ENCODE measurements around the gene ATP6V1G2.

ATP6V1G2 gene

DNA sequence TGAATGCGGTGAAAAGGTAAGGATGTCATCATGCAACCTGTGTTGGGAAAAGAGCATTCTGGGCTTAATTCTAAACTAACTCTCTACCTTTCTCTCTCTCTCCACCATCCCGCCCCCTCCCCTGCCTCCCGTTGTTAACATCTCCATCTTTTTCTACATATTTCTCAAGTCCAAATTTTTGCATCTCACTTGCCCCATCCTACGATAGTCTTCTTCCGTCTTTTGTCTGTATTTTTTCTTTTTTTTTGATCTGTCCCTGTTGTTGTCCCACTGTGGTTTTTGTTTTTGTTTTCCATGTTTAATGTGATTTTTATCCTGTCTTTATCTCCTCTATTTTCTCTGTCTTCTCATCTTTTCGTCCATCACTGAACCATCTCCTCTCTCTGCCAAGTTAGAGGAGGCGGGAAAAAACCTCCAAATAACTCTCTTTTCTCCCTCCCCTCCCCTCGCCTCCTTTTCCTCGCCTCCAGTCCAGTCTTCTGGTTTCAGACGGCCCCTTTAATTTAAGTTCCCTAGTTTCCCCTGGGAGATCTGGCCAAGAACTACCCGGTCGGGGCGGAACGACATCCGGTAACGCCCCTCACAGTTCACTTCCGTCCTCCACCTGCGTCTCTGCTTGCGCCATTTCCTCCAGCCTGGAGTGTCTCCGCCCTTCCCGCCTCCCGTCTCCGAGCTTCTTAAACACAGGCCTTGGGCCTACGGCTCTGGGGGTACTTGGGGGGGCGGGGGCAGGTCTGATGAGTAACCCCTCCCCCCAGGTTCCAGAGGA is 734 bp upstream of the ATP6V1G2 start, which contains the start of gene NFKBIL1:
TSS of gene NFKBIL1 (plus strand) at position 651 of the 769 bp plus-strand sequence. CDS start at position 738, 87 bp downstream.
- DNase-seq: peak; percentile 98

DNA sequence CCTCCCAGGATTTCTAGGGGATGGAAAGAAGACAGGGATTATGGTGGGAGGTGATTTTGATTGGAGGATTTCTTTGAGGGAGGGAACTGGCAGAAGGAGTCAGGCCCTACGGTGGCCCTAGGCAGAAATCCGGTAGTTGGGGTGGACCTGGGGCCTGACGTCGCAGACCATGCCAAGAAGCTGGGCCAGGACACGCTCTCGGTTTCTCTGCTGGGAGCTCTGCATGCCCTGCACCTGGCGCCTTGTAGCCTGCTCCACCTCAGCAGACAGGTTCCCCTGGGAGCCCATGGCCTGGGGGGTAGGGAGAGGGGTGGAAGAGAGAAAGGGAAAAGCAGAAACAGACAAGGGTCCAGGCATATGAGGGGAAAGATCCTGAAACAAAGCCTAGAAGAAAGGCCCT is 1.1 kb downstream of the ATP6V1G2 start:
- no peak for DNase-seq

DNA sequence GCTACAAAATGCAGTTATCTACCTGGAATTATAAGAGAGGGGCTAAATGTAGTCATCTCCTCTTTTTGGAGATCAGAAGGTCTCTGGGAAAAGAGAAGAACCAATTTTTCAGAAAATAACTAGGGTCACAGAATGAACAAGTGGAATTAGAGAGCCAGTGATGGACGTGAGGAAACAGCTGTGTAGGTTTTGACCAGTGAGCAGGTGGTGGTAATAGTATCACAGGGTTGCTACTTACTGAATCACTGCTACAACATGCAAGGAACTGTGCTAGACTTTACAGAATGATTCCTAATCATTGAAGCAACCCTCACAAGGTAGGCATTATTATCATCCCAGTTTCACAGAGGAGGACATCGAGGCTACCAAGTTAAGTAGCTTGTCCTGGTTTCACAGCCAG is 1.7 kb downstream of the ATP6V1G2 start:
- DNase-seq: no peak

DNA sequence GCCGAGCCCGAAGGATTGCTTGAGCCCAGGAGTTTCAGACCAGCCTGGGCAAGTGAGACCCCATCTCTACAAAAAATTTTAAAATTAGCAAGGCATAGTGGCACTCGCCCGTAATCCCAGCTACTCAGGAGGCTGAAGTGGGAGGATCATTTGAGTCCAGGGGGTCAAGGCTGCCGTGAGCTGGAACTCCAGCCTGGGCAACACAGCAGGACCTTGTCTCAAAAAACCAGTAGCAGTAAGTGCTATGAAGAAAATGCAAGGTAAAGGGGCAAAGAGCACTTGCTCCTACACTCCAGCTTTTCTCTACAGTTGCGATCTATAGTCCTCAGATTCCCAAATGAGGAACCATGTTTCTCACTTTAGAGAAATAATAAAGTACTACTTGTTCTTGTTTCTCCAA is 2.8 kb downstream of the ATP6V1G2 start:
- no peak for DNase-seq

DNA sequence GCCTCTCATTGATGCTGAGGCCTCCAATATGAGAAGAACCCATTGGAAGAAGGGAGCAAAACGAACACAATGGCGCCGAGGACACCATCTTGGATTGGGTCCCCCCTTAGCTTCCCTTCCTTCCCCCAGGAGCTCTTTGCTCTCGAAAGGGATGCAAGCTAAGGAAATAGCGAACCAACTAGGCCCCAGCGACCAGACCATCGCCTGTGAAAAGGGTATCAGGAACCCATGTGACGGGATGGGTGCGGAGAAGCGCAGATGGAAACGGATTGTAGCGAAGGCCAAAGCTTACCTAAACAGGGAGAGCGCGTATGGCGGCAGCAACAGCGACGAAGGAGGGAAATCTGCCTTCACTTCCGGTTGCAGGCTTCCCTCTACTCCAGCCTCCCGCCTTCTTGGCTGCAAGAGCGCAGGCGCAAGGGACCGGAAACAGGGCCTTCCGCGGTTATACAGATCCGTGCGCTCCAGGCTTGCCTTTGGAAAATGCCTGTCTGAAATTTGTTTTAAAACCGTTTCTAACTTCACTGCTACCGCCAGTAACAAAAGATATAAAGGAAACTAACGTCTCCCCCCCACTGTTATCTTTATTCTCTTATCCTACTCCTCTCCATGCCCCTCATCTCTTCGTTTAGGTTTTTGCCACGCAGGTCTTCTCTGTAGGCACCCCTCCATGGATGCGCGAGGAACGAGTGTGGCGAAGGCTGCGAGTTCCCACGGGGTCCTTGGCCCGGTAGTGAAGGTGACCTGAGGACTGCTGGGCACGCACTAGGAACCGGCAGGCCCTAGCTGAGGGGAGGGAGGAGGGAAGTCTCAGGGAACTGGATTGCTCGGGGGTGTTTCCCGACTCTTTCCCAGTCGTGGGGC is 4.5 kb downstream of the ATP6V1G2 start, which contains the start of gene DDX39B:
TSS of gene DDX39B (minus strand) at position 346 of the 864 bp plus-strand sequence. CDS start 1,471 bp downstream, outside the sequence.
- DNase-seq: peak; percentile 98

DNA sequence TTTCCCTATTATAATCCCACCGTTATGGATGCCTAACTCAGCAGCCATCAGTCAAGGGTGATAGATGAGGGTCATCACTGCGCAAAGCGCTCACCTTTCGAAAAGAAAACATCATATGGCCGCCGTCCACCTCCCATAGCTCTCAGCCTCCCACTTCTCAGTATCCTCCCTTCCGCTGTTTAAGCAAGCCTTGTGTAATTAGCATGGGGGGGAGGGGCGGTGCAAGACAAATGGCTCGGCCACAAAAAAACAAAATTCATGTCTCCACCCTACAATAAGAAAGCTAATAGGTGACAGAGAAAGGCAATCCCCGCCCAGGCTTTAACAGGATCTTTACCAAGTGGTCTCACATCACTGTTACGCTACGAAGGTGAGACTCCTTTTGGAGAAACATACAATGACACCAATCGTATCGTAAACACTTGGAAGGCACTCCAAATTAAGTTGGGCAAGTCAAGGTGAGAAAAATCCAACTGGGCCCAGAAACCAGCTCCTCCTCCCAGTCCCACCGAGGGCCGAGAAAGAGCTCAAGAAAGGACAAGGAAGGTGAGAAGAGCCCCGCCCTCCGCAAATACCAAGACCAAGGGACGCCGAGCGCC is 5.2 kb downstream of the ATP6V1G2 start:
- DNase-seq: peak; percentile 56

DNA sequence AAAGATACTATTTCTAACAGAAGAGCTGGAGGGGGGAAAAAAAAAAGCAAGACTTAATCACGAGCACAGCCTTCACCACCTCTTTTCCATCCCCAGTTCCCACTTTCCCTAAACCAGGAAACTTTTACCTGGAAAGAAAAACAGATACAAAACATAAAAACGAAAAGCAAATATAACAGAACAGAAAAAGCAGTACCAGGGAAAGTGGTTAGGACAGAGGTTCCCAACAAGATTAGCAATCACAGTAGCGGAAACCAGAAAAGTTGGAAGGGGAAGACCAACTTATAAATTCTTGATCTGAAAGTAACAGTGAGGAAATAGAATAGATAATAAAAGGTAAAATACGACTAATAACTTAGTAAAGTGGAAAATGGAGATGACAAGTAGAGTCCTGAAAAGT is 5.8 kb downstream of the ATP6V1G2 start:
- no peak for DNase-seq

DNA sequence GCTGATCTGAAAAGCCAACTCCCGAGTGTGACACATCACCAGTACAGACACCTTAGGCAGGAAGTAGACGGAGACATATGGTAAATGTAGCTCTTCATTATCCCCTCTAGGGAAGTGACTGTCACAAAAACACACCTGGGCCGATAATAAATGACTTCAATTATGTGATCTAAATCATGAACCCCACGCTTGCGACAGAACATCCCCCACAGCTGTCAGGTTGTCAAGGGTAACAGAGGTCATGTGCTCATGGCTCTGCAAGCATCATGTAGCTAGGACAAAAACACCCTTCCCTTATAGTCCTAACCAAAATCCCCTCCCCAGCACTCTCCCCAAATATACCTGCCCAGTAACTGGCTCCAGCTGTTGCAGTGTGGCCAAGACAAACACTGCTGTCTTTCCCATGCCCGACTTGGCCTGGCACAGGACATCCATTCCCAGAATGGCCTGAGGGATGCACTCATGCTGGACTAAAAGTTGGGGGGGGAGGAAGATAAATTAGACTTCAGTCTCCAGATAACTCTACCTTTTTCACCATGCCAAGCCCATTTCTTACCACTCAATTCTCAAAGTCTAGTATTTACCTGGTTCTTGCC is 7.5 kb downstream of the ATP6V1G2 start:
- DNase-seq: no peak

DNA sequence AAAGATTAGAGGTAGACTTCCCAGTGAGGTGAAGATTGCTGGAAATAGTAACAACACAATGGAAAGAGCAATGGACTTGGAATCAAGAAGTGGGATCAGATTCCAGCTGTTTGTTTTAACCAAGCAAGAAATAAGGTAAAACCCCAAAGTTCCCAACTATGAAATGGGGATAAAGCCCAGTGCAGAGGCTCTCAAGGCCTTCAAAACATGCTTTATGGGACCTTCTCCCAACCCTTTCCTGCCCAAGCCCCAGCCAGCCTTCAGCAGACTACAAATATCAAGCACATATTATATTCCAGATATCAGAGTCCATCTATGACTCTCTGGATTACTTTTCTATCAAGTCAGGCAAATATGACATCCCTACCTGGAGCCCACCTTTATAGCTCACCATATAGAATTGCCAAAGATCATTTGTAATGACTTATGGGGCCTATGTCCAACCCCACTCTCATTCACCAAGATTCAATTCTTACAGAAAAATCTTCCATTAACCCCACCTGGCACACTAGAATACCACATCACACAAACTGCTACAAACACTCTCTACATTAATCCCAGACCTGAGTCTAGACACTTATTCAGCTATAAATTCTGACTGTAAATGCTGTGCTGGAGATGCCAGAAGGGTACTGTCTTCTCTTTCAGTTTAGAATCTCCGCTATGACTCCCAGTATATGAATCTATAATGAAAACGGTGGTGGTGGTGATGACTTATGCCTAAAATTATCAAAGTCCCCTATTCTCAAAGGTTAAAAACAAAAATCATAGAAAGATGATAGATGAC is 10.7 kb downstream of the ATP6V1G2 start:
- DNase-seq: no peak

DNA sequence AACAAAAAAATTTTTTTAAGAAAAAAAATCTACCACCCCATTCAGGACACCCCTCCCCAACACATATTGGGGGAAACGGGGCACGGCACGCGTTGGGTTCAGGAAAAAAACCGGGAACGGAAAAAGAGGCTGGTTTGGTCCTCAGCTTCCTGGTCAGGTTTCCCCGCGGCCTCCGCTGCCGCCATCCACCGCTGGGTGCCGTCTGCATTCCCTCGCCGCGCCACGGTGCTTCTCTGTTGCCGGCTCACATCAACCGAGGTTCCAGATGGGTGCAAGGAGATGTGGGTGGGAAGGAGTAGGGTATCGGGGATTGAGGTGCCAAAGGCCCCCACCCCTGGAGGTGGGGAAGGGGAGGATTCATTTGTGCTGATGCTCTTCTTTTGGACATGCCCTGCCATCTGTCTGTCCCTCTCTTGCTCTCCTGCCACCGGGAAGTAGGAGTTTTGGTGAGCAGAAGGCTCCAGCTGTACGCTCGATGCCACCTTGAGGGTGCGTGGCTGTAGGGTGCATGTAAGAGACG is 11.8 kb downstream of the ATP6V1G2 start:
- DNase-seq: no peak

DNA sequence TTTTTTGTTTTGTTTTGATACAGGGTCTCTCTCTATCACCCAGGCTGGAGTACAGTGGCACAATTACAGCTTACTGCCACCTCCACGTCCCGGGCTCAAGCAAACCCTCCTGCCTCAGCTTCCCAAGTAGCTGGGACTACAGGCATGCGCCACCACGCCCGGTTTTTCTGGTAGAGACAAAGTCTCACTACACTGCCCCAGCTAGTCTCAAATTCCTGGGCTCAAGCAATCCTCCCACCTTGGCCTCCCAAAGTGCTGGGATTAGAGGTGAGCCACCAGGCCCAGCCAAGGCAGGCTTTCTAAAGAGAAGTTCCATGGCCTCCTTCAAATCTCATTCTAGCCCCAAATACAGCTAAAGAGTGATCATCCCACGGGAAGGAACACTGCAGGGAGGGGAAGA is 12.4 kb downstream of the ATP6V1G2 start:
- DNase-seq: no peak

DNA sequence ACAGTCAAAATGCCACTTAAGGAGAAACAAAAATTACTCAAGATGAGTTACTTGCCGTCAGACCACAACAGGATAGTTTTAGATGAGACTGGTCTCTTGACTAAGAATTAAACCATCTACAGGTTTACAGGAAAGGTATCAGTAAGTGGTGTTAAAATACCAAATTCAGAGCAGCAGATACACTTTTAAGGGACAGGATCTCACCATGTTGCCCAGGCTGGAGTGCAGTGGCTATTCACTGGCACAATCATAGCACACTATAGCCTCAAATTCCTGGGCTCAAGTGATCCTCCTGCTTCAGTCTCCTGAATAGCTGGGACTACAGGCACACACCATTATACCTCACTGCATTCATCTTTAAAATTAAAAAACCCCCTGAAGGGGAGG is 13.0 kb downstream of the ATP6V1G2 start:
- no peak for DNase-seq

DNA sequence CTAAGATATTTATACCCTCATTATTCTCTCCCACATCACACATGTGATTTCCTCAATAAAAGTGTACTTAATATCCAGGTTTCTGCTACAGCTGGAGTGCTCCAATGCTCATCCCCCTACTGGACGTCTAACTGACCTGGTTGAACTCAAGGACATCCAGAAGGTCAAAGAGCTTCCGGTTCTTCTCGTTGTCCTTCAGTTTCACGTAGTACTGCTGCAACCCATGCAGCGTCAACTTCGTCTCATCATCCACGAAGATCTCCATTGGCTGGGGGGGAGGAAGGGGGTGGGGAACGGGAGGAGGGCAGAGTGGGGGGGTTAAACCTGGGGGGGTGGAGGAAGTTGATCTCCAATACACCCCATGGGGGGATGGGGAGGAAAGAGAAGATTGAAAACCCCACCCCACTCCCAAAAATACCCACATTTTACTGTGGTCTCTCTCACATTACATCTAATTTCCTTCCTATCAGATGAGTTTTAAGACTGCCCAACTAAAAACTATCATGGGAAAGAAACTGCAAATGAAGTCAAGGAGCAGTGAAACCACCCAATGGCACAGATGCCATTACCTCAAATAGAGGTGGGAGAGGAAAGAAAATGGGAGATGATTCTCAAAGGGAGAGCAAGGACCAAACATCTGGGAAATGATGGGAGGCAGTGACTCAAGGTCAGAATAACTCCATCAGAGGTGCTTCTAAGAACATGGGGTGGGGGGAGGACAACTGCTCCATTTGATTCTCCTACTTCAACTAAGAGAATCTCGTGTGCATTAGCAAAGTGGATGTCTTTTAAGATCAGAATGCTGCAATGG is 13.6 kb downstream of the ATP6V1G2 start:
- no peak for DNase-seq

DNA sequence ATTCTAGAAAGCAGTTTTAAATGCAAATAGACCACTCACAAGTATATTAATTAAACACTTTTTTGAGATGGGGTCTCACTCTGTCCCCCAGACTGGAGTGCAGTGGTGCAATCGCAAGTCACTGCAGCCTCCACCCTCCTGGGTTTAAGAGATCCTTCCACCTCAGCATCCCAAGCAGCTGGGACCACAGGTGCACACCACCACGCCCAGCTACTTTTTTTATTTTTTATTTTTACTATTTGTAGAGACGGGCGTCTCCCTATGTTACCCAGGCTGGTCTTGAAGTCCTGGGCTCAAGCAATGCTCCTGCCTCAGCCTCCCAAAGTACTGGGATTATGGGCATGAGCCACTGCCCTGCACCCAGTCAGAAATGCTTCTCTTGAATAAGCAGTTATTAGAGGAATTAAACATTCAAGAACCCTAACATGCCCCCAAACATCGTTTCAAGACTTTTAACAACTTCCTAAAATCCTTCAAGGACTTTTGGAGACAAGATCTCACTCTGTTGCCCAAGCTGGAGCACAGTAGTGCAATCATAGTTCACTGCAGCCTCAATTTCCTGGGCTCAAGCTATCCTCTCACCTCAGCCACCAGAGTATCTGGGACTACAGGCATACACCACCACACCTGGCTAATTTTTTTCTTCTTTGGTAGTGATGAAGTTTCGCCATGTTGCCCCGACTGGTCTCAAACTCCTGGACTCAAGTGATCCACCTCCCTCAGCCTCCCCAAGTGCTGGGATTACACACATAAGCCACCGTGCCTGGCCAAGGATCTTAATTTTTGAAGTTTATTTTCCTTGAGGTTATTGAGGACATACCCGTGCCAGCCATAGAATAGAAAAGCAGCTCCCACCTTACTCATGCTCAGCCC is 14.4 kb downstream of the ATP6V1G2 start:
- no peak for DNase-seq

DNA sequence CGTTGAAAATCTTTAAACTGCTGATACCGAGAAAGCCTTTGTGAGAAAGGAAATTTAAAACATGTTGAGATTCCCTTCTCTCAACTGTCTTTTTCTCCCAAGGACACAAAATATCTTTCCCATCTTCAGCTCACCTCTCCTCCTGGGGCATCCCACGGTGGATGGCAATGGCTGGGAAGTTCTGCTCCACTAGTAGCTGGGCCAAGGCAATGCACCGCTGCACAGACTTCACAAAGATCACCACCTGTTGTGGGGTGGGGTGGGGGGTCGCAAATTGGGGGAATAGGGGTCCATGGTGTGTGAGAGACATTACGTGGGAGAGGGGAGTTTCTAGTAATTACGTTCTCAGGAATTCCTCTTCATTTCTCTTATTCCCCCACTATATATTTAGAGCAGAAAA is 15.2 kb downstream of the ATP6V1G2 start:
- no peak for DNase-seq

DNA sequence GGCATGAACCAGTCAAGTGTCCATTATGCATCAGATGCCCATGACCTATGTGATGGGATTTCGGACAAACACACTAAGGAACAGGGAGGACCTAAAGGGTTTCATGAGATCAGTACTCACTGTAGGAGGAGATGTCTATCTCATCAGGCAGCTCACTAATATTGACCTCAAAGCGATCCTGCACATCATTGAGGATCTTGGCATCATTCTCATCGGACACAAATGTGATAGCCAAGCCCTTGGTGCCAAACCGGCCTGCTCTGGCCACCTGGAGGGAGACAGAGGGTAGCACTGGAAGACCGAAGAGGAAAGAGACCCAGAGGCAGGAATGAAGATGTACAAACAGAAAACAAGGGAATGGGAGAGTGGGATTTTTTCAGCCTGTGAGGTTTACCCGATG is 15.7 kb downstream of the ATP6V1G2 start:
- no peak for DNase-seq

DNA sequence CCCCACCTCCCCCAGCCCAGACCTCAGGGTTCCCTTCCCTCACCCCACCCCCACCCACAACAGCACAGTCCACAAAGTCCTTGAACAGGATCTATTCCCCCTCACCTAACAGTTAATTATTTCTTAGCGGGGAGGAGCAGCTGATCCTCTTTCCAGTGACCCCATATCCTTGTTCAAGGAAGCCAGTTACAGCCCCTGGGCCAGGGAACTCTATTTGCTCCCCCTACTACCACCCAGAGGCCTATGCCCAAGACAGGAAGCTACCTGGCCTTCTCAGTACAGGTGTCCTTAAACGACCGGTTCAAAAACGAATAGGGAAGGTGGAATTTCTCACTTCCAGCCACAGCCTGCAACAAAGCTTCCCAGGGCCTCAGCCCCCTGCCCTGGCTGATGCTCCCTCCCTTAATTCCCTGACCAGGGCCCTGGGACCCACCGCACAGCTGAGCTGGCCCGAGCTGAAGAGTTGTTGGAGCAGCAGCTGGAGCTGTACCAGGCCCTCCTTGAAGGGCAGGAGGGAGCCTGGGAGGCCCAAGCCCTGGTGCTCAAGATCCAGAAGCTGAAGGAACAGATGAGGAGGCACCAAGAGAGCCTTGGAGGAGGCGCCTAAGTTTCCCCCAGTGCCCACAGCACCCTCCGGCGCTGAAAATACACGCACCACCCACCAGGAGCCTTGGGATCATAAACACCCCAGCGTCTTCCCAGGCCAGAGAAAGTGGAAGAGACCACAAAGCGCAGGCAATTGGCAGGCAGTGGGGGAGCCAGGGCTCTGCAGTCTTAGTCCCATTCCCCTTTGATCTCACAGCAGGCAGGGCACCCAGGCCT is 16.9 kb downstream of the ATP6V1G2 start:
- DNase-seq: no peak

DNA sequence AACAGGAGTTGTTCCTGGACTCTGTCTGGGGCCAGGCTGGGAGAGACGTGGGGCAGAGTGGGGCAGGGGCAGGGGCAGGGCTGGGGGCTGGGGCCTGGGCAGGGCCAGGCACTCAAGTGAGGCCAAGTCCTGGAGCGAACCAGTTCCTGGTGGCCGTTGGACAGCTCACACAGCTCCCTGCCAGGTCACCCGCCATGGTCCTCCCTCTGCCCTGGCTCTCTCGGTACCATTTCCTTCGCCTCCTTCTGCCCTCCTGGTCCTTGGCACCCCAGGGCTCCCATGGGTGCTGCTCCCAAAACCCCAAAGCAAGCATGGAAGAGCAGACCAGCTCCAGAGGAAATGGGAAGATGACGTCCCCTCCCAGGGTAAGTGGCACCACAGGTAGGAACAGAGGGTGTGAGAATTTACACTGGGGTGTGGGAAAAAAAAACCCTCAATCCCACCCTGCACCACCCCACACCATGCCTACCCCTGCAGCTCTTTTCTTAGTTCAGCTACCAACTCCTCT is 17.5 kb downstream of the ATP6V1G2 start, which contains the start of gene MCCD1:
TSS of gene MCCD1 (plus strand) at position 142 of the 508 bp plus-strand sequence. CDS start at position 195, 53 bp downstream.
- no peak for DNase-seq

DNA sequence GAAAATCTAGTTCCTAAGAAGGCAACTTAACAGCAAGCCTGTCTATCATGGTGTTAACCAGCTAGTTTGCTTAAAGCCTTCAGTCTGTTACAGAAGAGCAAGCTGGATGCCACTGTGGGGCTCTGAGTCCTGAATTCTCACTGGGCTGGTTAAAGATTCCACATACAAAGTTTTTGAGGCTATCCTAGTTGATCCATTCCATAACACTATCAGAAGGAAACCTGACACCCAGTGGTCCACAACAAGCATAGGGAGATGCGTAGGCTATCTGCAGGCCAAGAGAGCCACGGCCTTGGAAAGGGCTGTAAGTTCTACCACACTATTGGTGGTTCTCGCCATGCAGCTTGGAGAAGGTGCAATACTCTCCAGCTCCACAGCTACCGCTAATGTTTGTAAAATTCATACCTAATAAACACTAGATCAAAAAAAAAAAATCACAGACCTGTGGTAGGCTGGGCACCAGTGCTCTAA is 18.1 kb downstream of the ATP6V1G2 start:
- peak; percentile 29 for DNase-seq

All from EL (cell line).